ENCODE results near the gene C7orf57.

C7orf57 gene

GRCh38 chr7:48088559-48089045, 53.3 kb downstream of the C7orf57 start:
- DNase-seq = peak; percentile 53

- no peak for DNase-seq
Observed at GRCh38 chr7:48089046-48090003, 54.0 kb downstream of the C7orf57 start, which contains the start of gene UPP1. Gene UPP1, plus strand, starts transcription at chr7:48089265. Its CDS starts 5,519 bp downstream, at chr7:48094784.

GRCh38 chr7:48090095-48090805, 54.9 kb downstream of the C7orf57 start:
- no peak for DNase-seq

GRCh38 chr7:48091506-48092433, 56.4 kb downstream of the C7orf57 start:
- DNase-seq = no peak

- no peak for DNase-seq
Observed at GRCh38 chr7:48094861-48095293, 59.5 kb downstream of the C7orf57 start.

- DNase-seq = no peak
Observed at GRCh38 chr7:48096273-48096672, 60.9 kb downstream of the C7orf57 start.

GRCh38 chr7:48097521-48098231, 62.3 kb downstream of the C7orf57 start:
- DNase-seq = no peak

GRCh38 chr7:48098846-48099245, 63.5 kb downstream of the C7orf57 start:
- DNase-seq = no peak

GRCh38 chr7:48099781-48100180, 64.4 kb downstream of the C7orf57 start:
- no peak for DNase-seq

- DNase-seq = no peak
Observed at GRCh38 chr7:48101352-48101751, 66.0 kb downstream of the C7orf57 start.

- DNase-seq = no peak
Observed at GRCh38 chr7:48101968-48102367, 66.6 kb downstream of the C7orf57 start.

- no peak for DNase-seq
Observed at GRCh38 chr7:48102530-48102929, 67.2 kb downstream of the C7orf57 start.

GRCh38 chr7:48105045-48105444, 69.7 kb downstream of the C7orf57 start:
- DNase-seq = no peak

GRCh38 chr7:48106906-48107659, 71.7 kb downstream of the C7orf57 start:
- DNase-seq = no peak

GRCh38 chr7:48107926-48108472, 72.7 kb downstream of the C7orf57 start:
- DNase-seq = no peak

GRCh38 chr7:48108959-48109847, 73.9 kb downstream of the C7orf57 start:
- DNase-seq = no peak

- no peak for DNase-seq
Observed at GRCh38 chr7:48109848-48110663, 74.7 kb downstream of the C7orf57 start.

GRCh38 chr7:48110868-48111267, 75.5 kb downstream of the C7orf57 start:
- DNase-seq = no peak

Data from SIG-M5 (cell line).